H1 (cell line): ENCODE results near the gene ATP6V1F. TPM values are rescaled to one million over a fixed set of nuclear protein-coding genes. Genes with fewer than 3 reads are reported as not detected.

Experiments used
- CTCF ChIA-PET: fragments of 300-600 bp; sonication (Branson Sonifier 250); formaldehyde crosslinking; loops from one replicate; lab custom pipeline; 2021; ENCODE audit not compliant: partially characterized antibody; lab: Charles Lee
- POLR2A ChIA-PET: fragments of 300-600 bp; sonication (Branson Sonifier 250); formaldehyde crosslinking; loops from one replicate; lab custom pipeline; 2021; ENCODE audit warnings: inconsistent platforms; ENCODE audit not compliant: partially characterized antibody; lab: Charles Lee
- DNase-seq, 2 experiments: peaks; one replicate each; pipeline versions ENCODE4 v3.0.0 to v3.0.0-alpha.2; 2010 to 2022; ENCODE audit warnings: low spot score in 2 of 2, low read depth in 1 of 2, mixed read lengths in 1 of 2
- FAIRE-seq: peaks from 2 replicates; lab custom pipeline; 2011; peaks lifted over from hg19 to GRCh38; lab: Jason Lieb, UNC
- H2AFZ ChIP-seq: 2 replicates; pipeline ENCODE4 v1.8.1; 2012; ENCODE audit warnings: low read length, inconsistent platforms
- H2AK5ac ChIP-seq: 2 replicates; pipeline ENCODE4 v1.6.1; 2013; ENCODE audit warnings: low read depth, low read length
- H2BK120ac ChIP-seq: replicated peaks from 2 replicates; pipeline ENCODE3; 2013; ENCODE audit warnings: low read depth, low read length, inconsistent platforms
- H2BK12ac ChIP-seq: 2 replicates; pipeline ENCODE4 v1.6.1; 2013; ENCODE audit warnings: low read depth, low read length
- H2BK15ac ChIP-seq: 2 replicates; pipeline ENCODE4 v1.6.1; 2013; ENCODE audit warnings: low read length
- H2BK20ac ChIP-seq: 2 replicates; pipeline ENCODE4 v1.6.1; 2013; ENCODE audit warnings: low read length
- H2BK5ac ChIP-seq: 2 replicates; pipeline ENCODE4 v1.6.1; 2013; ENCODE audit warnings: low read depth, low read length
- H3K14ac ChIP-seq: 2 replicates; pipeline ENCODE4 v1.6.1; 2013; ENCODE audit warnings: inconsistent platforms; ENCODE audit not compliant: insufficient read length
- H3K18ac ChIP-seq: 2 replicates; pipeline ENCODE4 v1.6.1; 2013; ENCODE audit warnings: low read length; ENCODE audit errors: extremely low read depth
- H3K23ac ChIP-seq: 2 replicates; pipeline ENCODE4 v1.6.1; 2013; ENCODE audit warnings: inconsistent platforms; ENCODE audit not compliant: insufficient read length
- H3K23me2 ChIP-seq: 2 replicates; pipeline ENCODE4 v1.6.1; 2013; ENCODE audit warnings: low read depth, low read length
- H3K27ac ChIP-seq: 2 replicates; pipeline ENCODE4 v1.6.1; 2011; ENCODE audit warnings: low read depth, low read length, inconsistent platforms
- H3K27me3 ChIP-seq, 4 experiments: replicated peaks in 1 of 4; 1 replicate in 1 of 4; 2 replicates in 3 of 4; pipeline versions ENCODE4 v1.6.1 to v1.8.1; 2011 to 2013; ENCODE audit warnings: low read length in 3 of 4, mild to moderate bottlenecking in 3 of 4, inconsistent platforms in 2 of 4, mixed read lengths in 2 of 4, moderate library complexity in 1 of 4; ENCODE audit not compliant: control insufficient read depth in 3 of 4, insufficient read depth in 3 of 4; ENCODE audit errors: extremely low read depth in 1 of 4
- H3K36me3 ChIP-seq, 4 experiments: 2 replicates each; pipeline versions ENCODE4 v1.6.1 to v1.8.1; 2011 to 2013; ENCODE audit warnings: mild to moderate bottlenecking in 4 of 4, low read length in 3 of 4, moderate library complexity in 2 of 4, control low read depth in 1 of 4, inconsistent platforms in 1 of 4; ENCODE audit not compliant: insufficient read depth in 4 of 4, control insufficient read depth in 2 of 4
- H3K4ac ChIP-seq: replicated peaks from 2 replicates; pipeline ENCODE3; 2013; ENCODE audit warnings: low read length, low read depth, mixed read lengths, inconsistent platforms; ENCODE audit not compliant: insufficient read length
- H3K4me1 ChIP-seq, 4 experiments: replicated peaks in 1 of 4; 1 replicate in 1 of 4; 2 replicates in 3 of 4; pipeline versions ENCODE4 v1.6.1 to v1.8.1; 2011 to 2013; ENCODE audit warnings: low read length in 3 of 4, inconsistent platforms in 2 of 4, mixed read lengths in 1 of 4; ENCODE audit not compliant: insufficient read depth in 4 of 4, control insufficient read depth in 3 of 4
- H3K4me2 ChIP-seq, 2 experiments: 2 replicates each; pipeline versions ENCODE4 v1.6.1 to v1.8.1; 2011 to 2013; ENCODE audit warnings: low read depth in 2 of 2, low read length in 2 of 2, control low read depth in 1 of 2, inconsistent platforms in 1 of 2, mild to moderate bottlenecking in 1 of 2; ENCODE audit not compliant: insufficient read depth in 1 of 2
- H3K4me3 ChIP-seq, 4 experiments: fragments of 200-600, 300-600 bp in 1 of 4; sonication (generic), shearing (Covaris generic), sonication (Bioruptor Twin) in 1 of 4; 2 replicates each; pipeline versions ENCODE4 v1.5.1 to v1.8.1; 2011 to 2016; ENCODE audit warnings: low read length in 4 of 4, low read depth in 3 of 4, control low read depth in 2 of 4, inconsistent platforms in 2 of 4, mild to moderate bottlenecking in 2 of 4, mixed read lengths in 1 of 4, moderate library complexity in 1 of 4; ENCODE audit not compliant: insufficient read depth in 2 of 4; ENCODE audit errors: extremely low read depth in 1 of 4
- H3K56ac ChIP-seq: replicated peaks from 2 replicates; pipeline ENCODE3; 2013; ENCODE audit warnings: low read depth, mild to moderate bottlenecking, mixed read lengths, low read length, inconsistent platforms; ENCODE audit not compliant: insufficient read length
- H3K79me1 ChIP-seq: 2 replicates; pipeline ENCODE4 v1.6.1; 2013; ENCODE audit warnings: low read depth, low read length, control low read depth
- H3K79me2 ChIP-seq, 2 experiments: 2 replicates each; pipeline versions ENCODE4 v1.6.1 to v1.8.1; 2012 to 2013; ENCODE audit warnings: low read length in 2 of 2, mild to moderate bottlenecking in 2 of 2, inconsistent platforms in 1 of 2; ENCODE audit not compliant: insufficient read depth in 2 of 2, control insufficient read depth in 1 of 2
- H3K9ac ChIP-seq, 4 experiments: replicated peaks in 1 of 4; 1 replicate in 1 of 4; 2 replicates in 3 of 4; pipeline versions ENCODE4 v1.6.1 to v1.8.1; 2011 to 2013; ENCODE audit warnings: low read depth in 3 of 4, low read length in 3 of 4, control low read depth in 2 of 4, mild to moderate bottlenecking in 2 of 4, moderate library complexity in 2 of 4, inconsistent platforms in 1 of 4; ENCODE audit errors: extremely low read depth in 1 of 4
- H3K9me3 ChIP-seq, 2 experiments: 2 replicates each; pipeline versions ENCODE4 v1.6.1 to v1.8.1; 2012 to 2013; ENCODE audit warnings: mild to moderate bottlenecking in 2 of 2, moderate library complexity in 2 of 2, control low read depth in 1 of 2, inconsistent platforms in 1 of 2, low read depth in 1 of 2, low read length in 1 of 2, mixed read lengths in 1 of 2; ENCODE audit not compliant: insufficient read depth in 2 of 2
- H4K20me1 ChIP-seq, 2 experiments: replicated peaks in 1 of 2; 2 replicates each; pipeline versions ENCODE3 to v1.8.1; 2011 to 2013; ENCODE audit warnings: inconsistent platforms in 2 of 2, low read length in 2 of 2, mild to moderate bottlenecking in 1 of 2; ENCODE audit not compliant: insufficient read depth in 2 of 2, control insufficient read depth in 1 of 2
- H4K5ac ChIP-seq: 2 replicates; pipeline ENCODE4 v1.6.1; 2013; ENCODE audit warnings: low read length, low read depth, mixed read lengths, inconsistent platforms; ENCODE audit not compliant: insufficient read length
- H4K8ac ChIP-seq: 2 replicates; pipeline ENCODE4 v1.8.0; 2013; ENCODE audit warnings: mild to moderate bottlenecking, moderate library complexity, low read length, inconsistent platforms; ENCODE audit not compliant: insufficient read depth; ENCODE audit errors: extremely low read depth
- H4K91ac ChIP-seq: replicated peaks from 2 replicates; pipeline ENCODE3; 2013; ENCODE audit warnings: low read length, mixed read lengths, inconsistent platforms; ENCODE audit not compliant: insufficient read length
- CBX5 ChIP-seq: fragments of 300-800, 300-1000 bp; sonication (generic); IDR thresholded peaks from 2 replicates; pipeline ENCODE4 v1.7.1; 2016; ENCODE audit warnings: antibody characterized with exemption, low read length, low read depth
- CHD2 ChIP-seq: IDR thresholded peaks from 2 replicates; pipeline ENCODE4 v1.6.1; 2012; ENCODE audit warnings: low read length, improper control_type of control experiment
- EGR1 ChIP-seq: IDR thresholded peaks from 2 replicates; pipeline ENCODE4 v1.6.1; 2011; ENCODE audit warnings: low read depth, low read length, borderline replicate concordance
- TCF12 ChIP-seq: IDR thresholded peaks from 2 replicates; pipeline ENCODE4 v1.6.1; 2011; ENCODE audit warnings: low read depth, mild to moderate bottlenecking, low read length
- WGBS, 2 experiments: shearing (Covaris generic) in 1 of 2; methylation state at CpG; one replicate each; pipeline versions ENCODE4 v1.1.6 to v1.1.7; 2013 to 2015; ENCODE audit warnings: low lambda C conversion rate in 2 of 2, mixed read lengths in 2 of 2, inconsistent platforms in 1 of 2, low coverage in 1 of 2, missing lambda C conversion rate in 1 of 2; ENCODE audit not compliant: insufficient replicate concordance in 2 of 2, insufficient coverage in 1 of 2, insufficient read length in 1 of 2; ENCODE audit errors: extremely low coverage in 1 of 2, missing lambda C conversion rate in 1 of 2; 5-methylcytosine and 5-hydroxymethylcytosine counted together
- polyA plus RNA-seq, 7 experiments: library from polyadenylated mRNA; depleted of rRNA in 3 of 7; stranded (reverse) in 5 of 7; unstranded in 2 of 7; fragments of >200 nt in 5 of 7; fragments of 200-250 nt in 2 of 7; gene quantifications; 1 replicate in 5 of 7; 2 replicates in 1 of 7; 4 replicates in 1 of 7; pipeline versions ENCODE4 v1.2.1 to v1.2.3, GENCODE V29; 2011 to 2013; ENCODE audit warnings: missing spikeins in 2 of 7, mixed read lengths in 2 of 7
- total RNA-seq: library from RNA; stranded (reverse); fragmentation: NEBNext Ultra II Directional; extraction: Animal tissue kit (Norgen Biotek cat#: 25700); gene quantifications from 2 replicates; pipeline ENCODE4 v1.2.1, GENCODE V29; 2021

ATP6V1F gene
- total and polyA plus RNA-seq, 2 of the 8 experiments (the other 6 are each of a cell fraction or from before 2014, with no cell fraction given), result 104 to 318 TPM

DNA sequence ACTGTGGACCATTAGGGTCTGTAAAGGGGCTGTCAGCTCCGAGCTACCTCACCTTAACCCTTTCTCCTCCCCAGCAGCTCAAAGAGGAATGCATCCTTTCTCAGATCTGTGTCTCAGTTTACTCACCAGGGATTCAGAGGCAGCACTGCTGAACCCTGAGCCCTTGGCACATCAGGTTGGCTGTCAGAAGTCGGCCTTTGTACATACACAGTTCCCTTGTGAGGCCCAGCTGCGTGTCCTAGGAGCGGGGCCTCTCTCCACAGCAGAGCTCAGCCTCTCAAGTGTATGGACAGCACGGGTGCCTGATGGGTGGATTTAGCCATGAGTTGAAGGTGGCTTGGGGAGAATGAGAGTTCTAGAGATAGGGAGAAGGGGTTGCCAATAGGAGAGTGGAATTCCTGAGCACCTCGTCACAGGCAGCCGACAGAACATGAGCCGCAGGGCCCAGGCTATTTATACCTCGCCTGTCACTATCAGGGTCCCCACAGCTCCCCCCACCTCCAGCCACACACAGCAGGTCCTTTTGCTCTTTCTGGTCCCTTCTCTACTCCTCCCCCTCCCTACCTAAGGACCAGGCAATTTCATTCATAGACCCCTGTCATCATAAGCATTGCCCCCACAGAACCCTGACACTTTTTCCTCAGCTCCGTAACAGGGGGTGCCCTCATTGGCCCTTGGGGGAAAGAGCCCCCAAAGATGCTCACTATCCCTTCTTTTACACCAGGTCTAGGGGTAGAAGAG is 34.5 kb upstream of the ATP6V1F start:
- Histone ChIP-seq H2BK12ac (no peak overlapping the region), H4K91ac (no peak overlapping the region), H3K4ac (no peak overlapping the region), H3K56ac (no peak overlapping the region), H3K23me2 (peaks cover 21% of the 10 kb centered on the region), H3K27me3 (peaks cover 8 to 27% (median 27%) of the 10 kb centered on the region in 4 experiments; a peak in 6 of 7 replicates), H2BK20ac (no peak overlapping the region), H4K8ac (peak overlapping the region; percentile 39; the same call in 1 of the 2 replicates), H3K9ac (no peak overlapping the region), H3K27ac (no peak overlapping the region), H2BK120ac (no peak overlapping the region), H4K20me1 (no peaks in the 10 kb centered on the region), H2AK5ac (peak overlapping the region; percentile 91; the same call in 1 of the 2 replicates), H3K36me3 (no peaks in the 10 kb centered on the region), H2AFZ (no peak overlapping the region), H2BK5ac (peak overlapping the region; percentile 28; the same call in 1 of the 2 replicates), H3K18ac (peak overlapping the region; percentile 36), H3K4me1 (peaks cover 3 to 45% (median 26%) of the 10 kb centered on the region in 4 experiments), H3K79me1 (no peaks in the 10 kb centered on the region), H3K79me2 (no peaks in the 10 kb centered on the region), H3K4me2 (no peak overlapping the region), H3K9me3 (no peaks in the 10 kb centered on the region), H3K4me3 (no peak overlapping the region), H3K14ac (no peak overlapping the region), H4K5ac (no peak overlapping the region), H2BK15ac (peak overlapping the region; percentile 72), H3K23ac (no peak overlapping the region)
- POLR2A ChIA-PET, result interaction anchor here (0.9 to 2.2 kb wide), 6 partner anchors 8 to 34 kb away, joined by 3 to 6 read pairs (median 4); partner anchors contain the start of gene ATP6V1F
- DNase-seq, result no peak
- WGBS, 2 experiments, result 84% methylated on average over 8 of the region's 10 CpGs; no CpG with 5 or more reads in 1 of the 2 experiments
- CTCF ChIA-PET, result interaction anchor here (1.1 to 3.2 kb wide), 14 partner anchors 10 to 369 kb away, joined by 3 to 12 read pairs (median 5); no protein-coding TSS in a partner anchor
- TF ChIP-seq CHD2 (no peak), TCF12 (no peak), CBX5 (no peak), EGR1 (no peak)
- no peak for FAIRE-seq
